Stimulated activated CD4-positive, alpha-beta T cell treated with anti-CD3 and anti-CD28 coated beads, Interleukin-12 subunit alpha, Interleukin-12 subunit beta, amount 100 ng/mL, for 4 hours (primary cell): Measurements from ENCODE around the gene TIMP3.

Experiments used
- DNase-seq: peaks from one replicate; pipeline ENCODE4 v3.0.0-alpha.2; 2020

TIMP3 gene

GRCh38 chr22:32900886-32901635 lies 99.6 kb downstream of the TIMP3 start:
- DNase-seq = no peak

- no peak for DNase-seq
Measured at GRCh38 chr22:32901925-32902324, 100.4 kb downstream of the TIMP3 start.

DNA sequence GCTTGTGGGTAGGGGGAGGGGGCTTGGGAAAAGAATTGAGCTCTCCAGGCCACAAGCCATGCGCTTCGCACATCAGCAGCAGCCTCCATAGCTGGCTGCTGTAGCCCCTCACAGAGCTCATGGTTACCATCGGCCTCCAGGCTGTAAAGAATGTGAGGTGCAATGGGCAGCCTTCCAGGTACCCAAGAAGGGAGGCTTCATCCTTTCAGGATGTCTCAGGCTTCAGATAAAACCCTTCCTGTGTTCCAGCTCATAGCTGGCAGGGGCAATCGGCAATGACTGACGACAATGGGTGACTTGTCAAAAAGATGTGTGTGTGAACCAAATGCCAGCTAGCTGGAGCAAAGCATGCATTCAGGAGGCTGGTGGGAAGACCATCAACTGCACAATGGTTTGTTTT lies 102.0 kb downstream of the TIMP3 start:
- DNase-seq = no peak

- no peak for DNase-seq
Measured at GRCh38 chr22:32904044-32904443, 102.5 kb downstream of the TIMP3 start.

GRCh38 chr22:32905400-32905799 lies 103.9 kb downstream of the TIMP3 start:
- DNase-seq = no peak

DNA sequence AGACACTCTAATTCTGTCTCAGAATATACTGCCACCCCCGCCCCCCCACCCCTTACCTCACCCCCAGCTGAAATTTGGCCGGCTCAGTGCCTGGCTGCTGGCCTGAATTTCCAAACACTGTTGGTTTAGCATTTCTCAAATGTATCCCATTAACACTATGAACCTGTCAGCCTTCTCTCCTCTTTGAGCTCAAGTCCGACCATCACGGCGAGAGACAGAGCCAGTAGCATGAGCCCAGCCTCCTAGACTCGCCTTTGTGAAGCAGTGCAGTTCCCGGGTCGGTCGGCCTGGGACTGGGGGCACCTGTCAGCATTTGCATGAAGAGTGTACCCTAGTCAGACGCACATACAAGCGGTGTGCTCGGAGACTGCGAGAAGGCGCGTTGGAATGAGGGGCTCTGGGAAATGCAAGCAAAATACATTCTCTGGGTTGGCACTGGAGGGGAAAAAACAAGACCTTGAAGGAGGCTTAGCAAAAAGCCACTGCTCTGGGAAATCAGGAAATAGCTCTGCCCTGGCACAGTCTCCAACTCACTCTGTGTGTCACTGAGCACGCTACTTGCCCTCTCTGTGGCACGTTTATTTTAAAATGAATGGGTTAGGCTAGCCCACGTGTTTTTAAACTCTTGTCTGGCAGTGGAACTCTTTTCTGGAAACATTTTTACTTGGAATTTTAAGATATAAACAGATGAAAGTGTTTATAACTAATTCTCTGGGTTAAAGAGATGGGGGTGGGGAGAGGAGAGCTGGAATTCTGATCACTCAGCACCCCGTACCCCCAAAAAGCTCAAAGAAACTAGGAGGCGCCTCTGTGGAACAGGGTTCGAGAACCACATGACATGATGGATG lies 108.3 kb downstream of the TIMP3 start:
- no peak for DNase-seq

DNA sequence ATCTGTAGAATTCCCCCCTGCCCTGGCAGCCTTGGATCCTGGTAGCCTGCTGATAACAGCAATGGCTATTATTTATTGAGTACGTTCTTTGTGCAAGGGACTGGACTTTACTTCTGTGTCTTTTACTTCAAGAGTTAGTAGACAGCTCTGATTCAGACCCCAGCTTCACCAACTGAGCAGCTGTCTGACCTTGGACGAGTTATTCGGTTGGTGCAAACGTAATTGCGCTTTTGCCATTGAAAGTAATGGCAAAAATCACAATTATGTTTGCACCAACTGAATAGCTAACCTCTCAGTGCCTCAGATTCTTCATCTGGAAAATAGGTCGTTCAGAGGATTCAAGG lies 108.9 kb downstream of the TIMP3 start:
- DNase-seq = no peak

DNA sequence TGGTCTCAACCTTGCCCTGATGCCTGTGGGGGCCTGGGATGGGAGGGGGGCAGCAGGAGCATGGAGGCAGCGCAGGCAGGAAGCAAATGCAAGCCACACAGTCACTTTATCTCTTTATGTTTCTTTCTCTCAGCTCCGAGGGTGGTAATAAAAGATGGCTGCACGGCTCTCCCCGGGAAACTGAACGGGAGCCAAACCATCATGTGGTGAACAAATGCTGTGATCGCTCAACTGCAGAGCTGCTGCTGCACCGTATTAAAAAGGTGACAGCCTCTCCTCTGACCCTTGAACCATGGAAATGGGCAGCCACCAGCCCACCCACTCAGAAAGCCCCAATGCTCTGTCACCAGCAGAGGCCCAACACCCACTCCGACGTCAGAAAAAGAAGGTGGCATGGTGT lies 110.0 kb downstream of the TIMP3 start:
- no peak for DNase-seq
